Measurements from ENCODE around the gene PDE2A. TPM values are rescaled to one million over a fixed set of nuclear protein-coding genes. Genes with fewer than 3 reads are reported as not detected.

PDE2A gene
- total and polyA plus RNA-seq, 2 donors (not counting 3 experiments of a cell fraction or from before 2014, with no cell fraction given) = 14.8 to 16.8 TPM

DNA sequence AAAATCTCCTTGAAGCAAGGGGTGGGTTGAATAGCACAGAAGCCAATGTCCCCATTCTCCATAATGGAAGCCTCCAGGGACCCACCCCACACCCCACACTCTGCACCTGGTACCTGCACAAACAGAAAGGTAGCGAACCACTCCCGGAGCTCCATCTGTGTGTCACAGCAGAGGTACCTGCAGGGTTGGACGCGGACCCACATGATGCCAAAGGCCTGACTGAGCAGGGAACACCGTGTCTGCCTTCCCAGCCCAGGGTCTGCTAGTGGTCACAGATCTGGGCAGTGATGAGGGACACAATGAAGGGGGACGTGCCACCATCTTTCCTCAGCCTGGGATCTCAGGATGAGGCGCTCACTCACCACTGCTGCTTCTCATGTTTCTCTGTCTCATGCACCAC, 13.1 kb upstream of the PDE2A start:
- BruUV-seq (replicated peaks) = no TSS peak
- no peaks in the 10 kb centered on the region for H3K9me1 ChIP-seq (replicated peaks; ENCODE audit: control insufficient read depth, extremely low read depth, insufficient read depth, low read length)
- H3K27ac ChIP-seq (ENCODE audit: insufficient read depth, low read depth, low read length) = no peak overlapping the region
- ChIA-PET POLR2A (no interaction called here), CTCF (interaction anchor here (13.1 kb wide), 1 partner anchor 99 kb away, joined by 339 read pairs; no protein-coding TSS in a partner anchor)
- no peak for FAIRE-seq
- no peak for DNase-seq (ENCODE audit: low read depth, low spot score)
- intact Hi-C loops (cut with micrococcal nuclease) = no loop called here
- dilution Hi-C loops (cut with MboI; ENCODE audit: extremely low pct_ligation_motif_present, low sequenced_read_pairs) = no loop called here
- H3K9me3 ChIP-seq (replicated peaks; ENCODE audit: control insufficient read depth, insufficient read depth, low read length) = no peaks in the 10 kb centered on the region
- no peak overlapping the region for H3K9ac ChIP-seq (replicated peaks; ENCODE audit: extremely low read depth, insufficient read depth, low read length)
- no peaks in the 10 kb centered on the region for H4K20me1 ChIP-seq (replicated peaks; ENCODE audit: control insufficient read depth, extremely low read depth, insufficient read depth, low read length)
- no peak overlapping the region for H2AFZ ChIP-seq (ENCODE audit: low read depth, low read length)
- H3K36me3 ChIP-seq (ENCODE audit: control insufficient read depth in 2 of 2, extremely low read depth in 1 of 2, insufficient read depth in 2 of 2, low read length in 2 of 2) = peaks cover 4 to 36% of the 10 kb centered on the region in 2 experiments
- no peak overlapping the region for H3K4me2 ChIP-seq (ENCODE audit: insufficient read depth, low read length)
- H3K27me3 ChIP-seq (ENCODE audit: control insufficient read depth in 2 of 2, insufficient read depth in 2 of 2, low read length in 2 of 2) = no peaks in the 10 kb centered on the region
- H3K4me1 ChIP-seq (ENCODE audit: control insufficient read depth, extremely low read depth, insufficient read depth, low read length) = no peaks in the 10 kb centered on the region
- no peaks in the 10 kb centered on the region for H3K79me2 ChIP-seq (ENCODE audit: control insufficient read depth, insufficient read depth, low read length)
- TF ChIP-seq JUN (IDR thresholded peaks at IDR 0.05; ENCODE audit: borderline replicate concordance, insufficient read depth, insufficient read length, low read depth) = no peak
- TF ChIP-seq EZH2 (IDR thresholded peaks at IDR 0.05; ENCODE audit: borderline replicate concordance, low read depth, low read length, severe bottlenecking) = no peak
- no peak for TF ChIP-seq FOS (IDR thresholded peaks at IDR 0.05; ENCODE audit: borderline replicate concordance, insufficient read depth, low read length)
- no peak for TF ChIP-seq MYC (IDR thresholded peaks at IDR 0.05; ENCODE audit: low read depth, low read length)
- TF ChIP-seq GATA2 (IDR thresholded peaks at IDR 0.05; ENCODE audit: insufficient read depth, insufficient read length, low read depth, low read length) = no peak
- no peak for TF ChIP-seq POLR2A (IDR thresholded peaks at IDR 0.05; ENCODE audit: low read depth, low read length)
- TF ChIP-seq, protein P1, sequence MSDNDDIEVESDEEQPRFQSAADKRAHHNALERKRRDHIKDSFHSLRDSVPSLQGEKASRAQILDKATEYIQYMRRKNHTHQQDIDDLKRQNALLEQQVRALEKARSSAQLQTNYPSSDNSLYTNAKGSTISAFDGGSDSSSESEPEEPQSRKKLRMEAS (IDR thresholded peaks at IDR 0.05; ENCODE audit: insufficient read depth, insufficient read length) = no peak
- TF ChIP-seq POLR2AphosphoS5 (IDR thresholded peaks at IDR 0.05; ENCODE audit: insufficient read depth, low read depth, low read length) = no peak
- TF ChIP-seq, protein P2, sequence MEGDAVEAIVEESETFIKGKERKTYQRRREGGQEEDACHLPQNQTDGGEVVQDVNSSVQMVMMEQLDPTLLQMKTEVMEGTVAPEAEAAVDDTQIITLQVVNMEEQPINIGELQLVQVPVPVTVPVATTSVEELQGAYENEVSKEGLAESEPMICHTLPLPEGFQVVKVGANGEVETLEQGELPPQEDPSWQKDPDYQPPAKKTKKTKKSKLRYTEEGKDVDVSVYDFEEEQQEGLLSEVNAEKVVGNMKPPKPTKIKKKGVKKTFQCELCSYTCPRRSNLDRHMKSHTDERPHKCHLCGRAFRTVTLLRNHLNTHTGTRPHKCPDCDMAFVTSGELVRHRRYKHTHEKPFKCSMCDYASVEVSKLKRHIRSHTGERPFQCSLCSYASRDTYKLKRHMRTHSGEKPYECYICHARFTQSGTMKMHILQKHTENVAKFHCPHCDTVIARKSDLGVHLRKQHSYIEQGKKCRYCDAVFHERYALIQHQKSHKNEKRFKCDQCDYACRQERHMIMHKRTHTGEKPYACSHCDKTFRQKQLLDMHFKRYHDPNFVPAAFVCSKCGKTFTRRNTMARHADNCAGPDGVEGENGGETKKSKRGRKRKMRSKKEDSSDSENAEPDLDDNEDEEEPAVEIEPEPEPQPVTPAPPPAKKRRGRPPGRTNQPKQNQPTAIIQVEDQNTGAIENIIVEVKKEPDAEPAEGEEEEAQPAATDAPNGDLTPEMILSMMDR (IDR thresholded peaks at IDR 0.05; ENCODE audit: extremely low read depth in 1 of 2, insufficient read depth in 1 of 2, low read depth in 1 of 2, low read length in 2 of 2) = no peak
- no peak overlapping the region for H3K4me3 ChIP-seq (replicated peaks in 1 of 3; ENCODE audit: insufficient read depth in 1 of 3, low read depth in 1 of 3, low read length in 3 of 3)

Measured in endothelial cell of umbilical vein (primary cell).